GM23248 (cell line): ENCODE results near the gene LARP4B. TPM values are rescaled to one million over a fixed set of nuclear protein-coding genes. Genes with fewer than 3 reads are reported as not detected.

ENCODE experiments used
- DNase-seq: peaks from one replicate; pipeline ENCODE4 v3.0.0-alpha.2; 2015
- H2AFZ ChIP-seq: fragments of 200-600 bp; sonication (generic); 2 replicates; pipeline ENCODE4 v1.6.1; 2016; ENCODE audit warnings: antibody characterized with exemption
- H3F3A ChIP-seq: fragments of 200-600 bp; sonication (generic); 2 replicates; pipeline ENCODE4 v1.6.1; 2016; ENCODE audit warnings: mild to moderate bottlenecking, antibody characterized with exemption, mixed run types; ENCODE audit not compliant: insufficient read depth
- H3K27ac ChIP-seq: fragments of 200-600 bp; sonication (generic); 2 replicates; pipeline ENCODE4 v1.5.1; 2016; ENCODE audit warnings: mild to moderate bottlenecking
- H3K27me3 ChIP-seq: fragments of 200-600 bp; sonication (generic); replicated peaks from 2 replicates; pipeline ENCODE4 v1.6.1; 2016; ENCODE audit warnings: mild to moderate bottlenecking; ENCODE audit not compliant: insufficient read depth
- H3K36me3 ChIP-seq: fragments of 200-600 bp; sonication (generic); 2 replicates; pipeline ENCODE4 v1.6.1; 2016; ENCODE audit warnings: low read depth, mild to moderate bottlenecking
- H3K4me1 ChIP-seq: fragments of 200-600 bp; sonication (generic); 2 replicates; pipeline ENCODE4 v1.6.1; 2016; ENCODE audit warnings: mild to moderate bottlenecking; ENCODE audit not compliant: insufficient read depth
- H3K4me2 ChIP-seq: fragments of 200-600 bp; sonication (generic); one replicate; pipeline ENCODE4 v1.6.1; 2016; ENCODE audit warnings: mild to moderate bottlenecking; ENCODE audit not compliant: unreplicated experiment
- H3K4me3 ChIP-seq: fragments of 200-600 bp; sonication (generic); 2 replicates; pipeline ENCODE4 v1.5.1; 2016; ENCODE audit warnings: mild to moderate bottlenecking
- H3K79me2 ChIP-seq: fragments of 200-600 bp; sonication (generic); 2 replicates; pipeline ENCODE4 v1.6.1; 2016; ENCODE audit warnings: mild to moderate bottlenecking; ENCODE audit not compliant: insufficient read depth
- H3K9ac ChIP-seq: fragments of 200-600 bp; sonication (generic); 2 replicates; pipeline ENCODE4 v1.6.1; 2016; ENCODE audit warnings: mild to moderate bottlenecking
- H3K9me2 ChIP-seq: fragments of 200-600 bp; sonication (generic); 2 replicates; pipeline ENCODE4 v1.6.1; 2016; ENCODE audit warnings: mixed run types, mild to moderate bottlenecking, moderate library complexity; ENCODE audit not compliant: insufficient read depth
- H3K9me3 ChIP-seq: fragments of 200-600 bp; sonication (generic); one replicate; pipeline ENCODE4 v1.6.1; 2017; ENCODE audit warnings: low read depth
- H4K20me1 ChIP-seq: fragments of 200-600 bp; sonication (generic); 2 replicates; pipeline ENCODE4 v1.6.0; 2016; ENCODE audit not compliant: insufficient read depth
- EZH2 ChIP-seq: fragments of 200-600 bp; sonication (generic); IDR thresholded peaks from 2 replicates; pipeline ENCODE4 v1.6.1; 2018; ENCODE audit warnings: antibody characterized with exemption, mild to moderate bottlenecking; ENCODE audit not compliant: insufficient read depth, poor library complexity, severe bottlenecking
- EZH2phosphoT487 ChIP-seq: fragments of 200-600 bp; sonication (generic); IDR thresholded peaks from 2 replicates; pipeline ENCODE4 v1.6.1; 2018; ENCODE audit warnings: antibody characterized with exemption, moderate library complexity, mild to moderate bottlenecking, low read depth; ENCODE audit not compliant: insufficient read depth
- WGBS, 2 experiments: methylation state at CpG; one replicate each; pipeline ENCODE4 v1.1.6; 2015 to 2017; ENCODE audit warnings: low lambda C conversion rate in 2 of 2, low coverage in 1 of 2; ENCODE audit errors: missing lambda C conversion rate in 2 of 2; 5-methylcytosine and 5-hydroxymethylcytosine counted together
- in situ Hi-C: fragments of 300-500 bp; cut with MboI; formaldehyde crosslinking; loops from 2 replicates; pipeline ENCODE4 v1.15.0; 2020
- polyA plus RNA-seq: library from polyadenylated mRNA; unstranded; fragments of >200 nt; fragmentation: Nextera tagmentation; extraction: Ambion mirVana; gene quantifications from 2 replicates; pipeline ENCODE4 v1.2.1, GENCODE V29; 2016
- total RNA-seq: library from RNA; depleted of rRNA; stranded (reverse); fragments of >200 nt; shearing (Covaris generic); gene quantifications from 2 replicates; pipeline ENCODE4 v1.2.3, GENCODE V29; 2014

Gene LARP4B
- total and polyA plus RNA-seq, 2 experiments from 2014 or later, result 20.7 to 30.8 TPM

DNA sequence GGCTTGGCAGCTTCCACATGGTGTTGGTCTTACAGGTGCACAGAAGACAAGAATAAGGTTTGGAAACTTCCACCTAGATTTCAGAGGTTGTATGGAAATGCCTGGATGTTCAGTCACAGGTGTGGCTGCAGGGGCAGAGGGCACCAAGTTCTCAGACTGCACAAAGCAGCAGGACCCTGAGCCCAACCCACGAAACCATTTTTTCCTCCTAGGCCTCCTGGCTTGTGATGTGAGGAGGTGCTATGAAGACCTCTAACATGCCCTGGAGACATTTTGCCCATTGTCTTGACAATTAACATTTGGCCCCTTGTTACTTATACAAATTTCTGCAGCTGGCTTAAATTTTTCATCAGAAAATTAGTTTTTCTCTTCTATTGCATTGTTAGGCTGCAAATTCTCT is 134.3 kb downstream of the LARP4B start:
- no peaks in the 10 kb centered on the region for H3K4me1 ChIP-seq
- no peaks in the 10 kb centered on the region for H4K20me1 ChIP-seq
- H3F3A ChIP-seq, result peaks cover 8% of the 10 kb centered on the region
- no peaks in the 10 kb centered on the region for H3K36me3 ChIP-seq
- no peaks in the 10 kb centered on the region for H3K27me3 ChIP-seq
- DNase-seq, result no peak
- H3K4me2 ChIP-seq, result no peak overlapping the region
- H2AFZ ChIP-seq, result no peak overlapping the region
- no peak overlapping the region for H3K4me3 ChIP-seq
- no peaks in the 10 kb centered on the region for H3K9me3 ChIP-seq
- no peak overlapping the region for H3K9ac ChIP-seq
- H3K79me2 ChIP-seq, result 0 out of 2 replicates have a peak, but pooled peaks cover 6% of the 10 kb centered on the region
- H3K9me2 ChIP-seq, result no peaks in the 10 kb centered on the region
- TF ChIP-seq EZH2phosphoT487 (no peak), EZH2 (no peak)
- WGBS, 2 experiments, result 95 to 100% methylated on average over 1 of the region's 1 CpG
- H3K27ac ChIP-seq, result no peak overlapping the region
- in situ Hi-C loops, result no loop called here

DNA sequence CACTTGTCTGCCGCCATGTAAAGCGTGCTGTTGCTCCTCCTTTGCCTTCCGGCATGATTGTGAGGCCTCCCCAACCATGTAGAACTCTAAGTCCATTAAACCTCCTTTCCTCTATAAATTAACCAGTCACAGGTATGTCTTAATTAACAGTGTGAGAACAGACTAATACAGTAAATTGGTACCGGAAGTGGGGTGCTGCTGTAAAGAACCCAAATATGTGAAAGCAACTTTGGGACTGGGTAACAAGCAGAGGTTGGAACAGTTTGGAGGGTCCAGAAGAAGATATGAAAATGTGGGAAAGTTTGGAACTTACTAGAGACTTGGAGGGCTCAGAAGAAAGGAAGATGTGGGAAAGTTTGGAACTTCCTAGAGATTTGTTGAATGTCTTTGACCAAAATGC is 135.3 kb downstream of the LARP4B start:
- 73% methylated on average over 4 of the region's 4 CpGs for WGBS, 2 experiments
- Histone ChIP-seq H3K36me3 (no peaks in the 10 kb centered on the region), H4K20me1 (no peaks in the 10 kb centered on the region), H3K79me2 (0 out of 2 replicates have a peak, but pooled peaks cover 6% of the 10 kb centered on the region), H3K27ac (no peak overlapping the region), H3K9me2 (no peaks in the 10 kb centered on the region), H3K9ac (no peak overlapping the region), H3K4me3 (no peak overlapping the region), H3K4me2 (no peak overlapping the region), H2AFZ (no peak overlapping the region), H3K9me3 (no peaks in the 10 kb centered on the region), H3F3A (peaks cover 8% of the 10 kb centered on the region), H3K27me3 (no peaks in the 10 kb centered on the region), H3K4me1 (no peaks in the 10 kb centered on the region)
- in situ Hi-C loops, result no loop called here
- no peak for DNase-seq
- TF ChIP-seq EZH2phosphoT487, result no peak
- no peak for TF ChIP-seq EZH2

DNA sequence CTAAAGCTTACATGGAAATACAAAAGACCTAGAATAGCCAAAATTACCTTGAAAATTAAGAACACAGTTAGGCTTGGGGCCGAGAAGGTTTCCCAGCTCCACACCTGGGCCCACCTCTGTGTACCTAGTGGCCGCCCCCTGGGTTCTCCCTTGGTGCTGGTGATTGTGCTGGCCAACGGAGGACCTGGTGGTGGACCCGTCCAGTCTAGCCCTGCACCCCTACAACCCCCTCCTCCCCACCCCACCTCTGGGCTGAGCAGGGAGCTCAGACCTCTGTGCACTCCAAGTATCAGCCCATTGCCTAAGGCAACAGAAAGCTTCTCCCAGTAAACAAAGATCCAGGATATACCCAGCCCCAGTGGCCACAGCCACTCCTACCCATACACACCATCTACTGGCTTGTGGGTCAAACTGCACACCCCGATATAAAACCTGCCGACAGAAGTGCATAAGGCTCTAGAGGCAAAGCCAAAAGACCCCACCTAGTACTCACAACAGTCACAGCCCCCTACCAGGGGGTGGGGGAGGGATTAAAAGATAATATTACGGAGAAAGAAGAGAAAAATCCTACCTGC is 137.0 kb downstream of the LARP4B start:
- Histone ChIP-seq H3F3A (peaks cover 8% of the 10 kb centered on the region), H3K4me3 (no peak overlapping the region), H3K9me2 (no peaks in the 10 kb centered on the region), H3K27ac (no peak overlapping the region), H3K79me2 (no peaks in the 10 kb centered on the region), H3K9ac (no peak overlapping the region), H3K9me3 (no peaks in the 10 kb centered on the region), H2AFZ (no peak overlapping the region), H3K4me1 (no peaks in the 10 kb centered on the region), H3K27me3 (no peaks in the 10 kb centered on the region), H4K20me1 (no peaks in the 10 kb centered on the region), H3K36me3 (no peaks in the 10 kb centered on the region), H3K4me2 (no peak overlapping the region)
- in situ Hi-C loops, result loop anchor here (5.0 kb wide), 1 partner anchor 287 kb away; no protein-coding TSS in a partner anchor
- TF ChIP-seq EZH2 (no peak), EZH2phosphoT487 (no peak)
- DNase-seq, result peak; percentile 51
- 90 to 91% methylated on average over 6 to 7 of the region's 7 CpGs for WGBS, 2 experiments

DNA sequence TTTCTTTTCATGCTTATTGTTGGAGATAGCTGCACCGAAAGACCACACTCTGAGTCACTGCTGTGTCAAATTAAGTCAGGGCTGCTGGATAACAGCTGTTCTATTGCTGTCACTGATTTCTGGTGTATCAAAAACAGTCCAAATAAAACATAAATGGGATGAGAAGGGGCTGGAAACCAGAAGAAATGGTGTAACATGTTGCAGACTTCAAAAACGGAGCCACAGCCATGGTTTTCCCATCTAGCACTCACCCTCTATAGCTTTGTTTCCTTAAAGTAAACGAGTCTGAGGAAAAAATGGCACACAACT is 138.8 kb downstream of the LARP4B start:
- DNase-seq, result peak; percentile 51
- Histone ChIP-seq H3K4me1 (no peaks in the 10 kb centered on the region), H2AFZ (no peak overlapping the region), H3K27me3 (no peaks in the 10 kb centered on the region), H3K4me2 (no peak overlapping the region), H3K9ac (no peak overlapping the region), H3K4me3 (no peak overlapping the region), H3K27ac (no peak overlapping the region), H4K20me1 (no peaks in the 10 kb centered on the region), H3K79me2 (no peaks in the 10 kb centered on the region), H3F3A (peaks cover 8% of the 10 kb centered on the region), H3K36me3 (no peaks in the 10 kb centered on the region), H3K9me3 (no peaks in the 10 kb centered on the region), H3K9me2 (no peaks in the 10 kb centered on the region)
- TF ChIP-seq EZH2phosphoT487, result no peak
- no peak for TF ChIP-seq EZH2
- WGBS, 2 experiments, result 16 to 23% methylated on average over 3 of the region's 3 CpGs
- in situ Hi-C loops, result loop anchor here (5.0 kb wide), 1 partner anchor 285 kb away; no protein-coding TSS in a partner anchor
